D721Med (cell line): ENCODE measurements around the gene PCIF1.

Experiments used
- DNase-seq: peaks from one replicate; pipeline ENCODE4 v3.0.0; 2011; ENCODE audit warnings: low spot score; ENCODE audit not compliant: insufficient read length
- FAIRE-seq: peaks from 2 replicates; lab custom pipeline; 2011; peaks lifted over from hg19 to GRCh38; lab: Jason Lieb, UNC
- TF ChIP-seq, protein P1 (sequence below): IDR thresholded peaks from 2 replicates; pipeline ENCODE4 v1.5.1; 2012; ENCODE audit warnings: mild to moderate bottlenecking, control low read depth; ENCODE audit not compliant: insufficient read depth; ENCODE audit errors: missing control alignments

Gene PCIF1

DNA sequence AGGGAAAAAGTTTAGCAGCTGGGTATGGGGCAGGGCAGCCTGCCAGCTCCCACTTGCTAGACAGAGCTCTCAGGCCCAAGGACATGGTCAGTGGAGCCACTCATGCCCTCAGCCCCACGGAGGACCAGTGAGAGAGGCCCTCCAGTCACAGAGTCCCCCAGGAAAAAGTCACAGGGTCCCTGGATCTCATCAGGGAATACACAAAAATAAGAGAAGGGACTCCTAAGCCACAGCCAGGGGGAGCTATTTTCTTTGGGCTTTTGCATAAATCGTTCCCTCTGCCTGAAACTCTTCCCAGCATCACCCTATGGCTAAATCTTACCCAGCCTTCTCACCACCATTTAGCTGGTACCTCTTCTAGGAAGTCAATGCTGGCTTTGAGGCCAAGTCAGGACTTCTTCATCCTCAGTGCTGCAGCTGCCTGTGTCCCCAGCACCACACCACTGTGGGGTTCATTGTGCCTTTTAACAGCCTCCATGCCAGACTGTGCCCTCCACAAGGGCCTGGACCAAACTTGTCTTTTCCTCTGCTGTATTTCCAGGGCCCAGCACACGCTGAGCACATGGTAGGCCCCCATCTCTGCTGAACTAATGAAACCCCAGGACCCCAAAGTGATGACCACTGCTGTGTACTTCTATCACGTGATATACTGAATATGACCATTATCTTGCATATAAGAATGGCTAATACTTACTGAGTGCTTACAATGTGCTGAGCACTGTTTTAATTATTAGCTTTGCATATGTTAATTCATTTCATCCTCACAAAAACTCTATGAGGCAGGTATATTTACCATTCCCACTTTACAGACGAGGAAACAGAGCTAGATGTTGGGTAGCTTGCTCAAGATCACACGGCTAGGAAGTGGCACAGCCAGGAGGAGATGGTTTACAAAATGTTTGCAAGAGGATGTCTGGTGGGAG is 35.5 kb downstream of the PCIF1 start:
- TF ChIP-seq, protein P1, sequence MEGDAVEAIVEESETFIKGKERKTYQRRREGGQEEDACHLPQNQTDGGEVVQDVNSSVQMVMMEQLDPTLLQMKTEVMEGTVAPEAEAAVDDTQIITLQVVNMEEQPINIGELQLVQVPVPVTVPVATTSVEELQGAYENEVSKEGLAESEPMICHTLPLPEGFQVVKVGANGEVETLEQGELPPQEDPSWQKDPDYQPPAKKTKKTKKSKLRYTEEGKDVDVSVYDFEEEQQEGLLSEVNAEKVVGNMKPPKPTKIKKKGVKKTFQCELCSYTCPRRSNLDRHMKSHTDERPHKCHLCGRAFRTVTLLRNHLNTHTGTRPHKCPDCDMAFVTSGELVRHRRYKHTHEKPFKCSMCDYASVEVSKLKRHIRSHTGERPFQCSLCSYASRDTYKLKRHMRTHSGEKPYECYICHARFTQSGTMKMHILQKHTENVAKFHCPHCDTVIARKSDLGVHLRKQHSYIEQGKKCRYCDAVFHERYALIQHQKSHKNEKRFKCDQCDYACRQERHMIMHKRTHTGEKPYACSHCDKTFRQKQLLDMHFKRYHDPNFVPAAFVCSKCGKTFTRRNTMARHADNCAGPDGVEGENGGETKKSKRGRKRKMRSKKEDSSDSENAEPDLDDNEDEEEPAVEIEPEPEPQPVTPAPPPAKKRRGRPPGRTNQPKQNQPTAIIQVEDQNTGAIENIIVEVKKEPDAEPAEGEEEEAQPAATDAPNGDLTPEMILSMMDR: peak; percentile 69
- DNase-seq (peak; percentile 49), FAIRE-seq (no peak)

DNA sequence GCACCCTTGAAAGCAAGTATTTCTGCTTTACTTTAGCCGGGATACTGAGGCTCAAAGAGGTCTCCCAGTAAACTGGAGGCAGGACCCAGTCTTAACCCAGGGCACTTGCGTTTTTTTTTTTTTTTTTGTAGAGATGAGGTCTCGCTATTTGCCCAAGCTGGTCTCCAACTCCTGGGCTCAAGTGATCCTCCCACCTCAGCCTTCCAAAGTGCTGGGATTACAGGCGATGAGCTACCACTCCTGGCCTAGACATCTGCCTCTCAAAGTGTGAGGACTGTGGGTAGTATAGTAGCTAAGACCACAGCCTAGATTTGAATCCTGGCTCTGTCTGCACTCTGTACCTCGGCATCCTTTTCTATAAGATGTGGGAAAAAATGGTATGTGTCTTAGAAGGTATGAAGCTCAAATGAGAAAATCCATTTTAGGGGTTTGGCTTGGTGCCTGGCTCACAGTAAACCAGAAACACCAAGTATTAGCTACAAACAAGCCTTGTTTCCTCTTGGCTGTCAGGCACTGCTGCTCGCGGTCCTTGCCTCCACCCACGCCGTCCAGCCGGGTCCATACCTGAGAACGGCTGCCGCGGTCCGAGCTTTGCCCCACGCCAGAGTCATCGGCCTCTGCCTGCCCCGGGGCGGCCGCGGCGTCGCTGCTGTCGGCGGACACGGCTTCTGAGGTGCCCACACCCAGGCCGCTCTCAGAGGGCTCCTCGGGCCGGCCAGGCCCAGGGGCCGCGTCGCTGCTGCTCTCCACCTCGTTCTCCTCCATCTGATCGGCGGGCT is 36.4 kb downstream of the PCIF1 start:
- DNase-seq: no peak
- TF ChIP-seq, protein P1: no peak
- FAIRE-seq: no peak

DNA sequence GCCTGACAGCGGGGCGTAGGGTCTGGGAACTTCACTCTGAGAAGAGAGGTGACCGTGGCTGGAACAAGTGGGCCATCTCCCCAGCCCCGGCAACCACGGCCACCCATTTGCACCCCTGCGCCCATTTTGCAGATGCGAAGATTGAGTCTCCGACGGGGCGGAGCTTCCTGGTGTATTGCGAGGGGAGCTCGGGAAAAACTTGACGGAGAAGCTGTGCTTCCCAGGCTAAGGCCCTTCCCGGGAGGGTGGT is 36.9 kb downstream of the PCIF1 start:
- FAIRE-seq: no peak
- TF ChIP-seq, protein P1: no peak
- no peak for DNase-seq

DNA sequence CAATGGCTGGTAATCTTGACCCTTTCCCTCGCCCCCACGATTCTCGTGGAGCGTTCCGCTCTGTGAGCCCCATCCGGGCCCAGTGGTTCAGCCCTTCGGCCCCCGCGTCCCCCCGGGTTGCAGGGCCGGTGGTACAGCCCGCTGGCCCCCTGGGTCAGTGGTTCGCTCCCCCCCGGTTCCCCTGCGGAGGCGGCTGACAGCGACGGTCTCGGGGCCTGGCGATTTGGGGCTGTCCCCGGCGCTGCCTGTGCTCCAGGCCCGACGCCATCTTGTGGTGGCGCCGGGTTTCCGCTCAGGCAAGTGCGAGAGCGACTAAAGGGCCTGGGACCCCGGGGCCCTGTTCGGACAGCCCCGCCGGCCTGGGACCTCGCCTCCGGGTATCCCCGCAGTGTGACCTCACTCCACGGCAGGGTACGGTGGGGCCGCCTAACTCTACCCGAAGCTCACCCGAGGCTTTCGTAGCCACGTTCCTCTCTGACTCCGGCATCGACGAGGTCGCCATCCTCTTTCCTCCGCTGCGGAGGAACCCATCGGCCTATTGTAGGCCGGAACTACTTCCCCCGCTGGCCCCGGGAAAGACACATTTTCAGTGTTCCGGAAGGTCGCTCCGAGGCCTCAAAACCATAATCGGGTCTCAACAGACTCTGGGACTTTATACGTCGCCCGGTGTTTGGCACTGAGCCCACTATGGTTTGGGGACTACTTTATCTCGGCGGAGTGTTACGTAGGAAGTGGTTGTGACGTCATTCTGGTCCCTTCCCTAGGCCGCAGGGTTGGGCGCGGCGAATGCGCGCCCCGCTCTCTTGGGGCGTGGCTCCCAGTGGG is 37.4 kb downstream of the PCIF1 start, which contains the start of gene ZNF335:
ZNF335 (minus strand) TSS at position 529 of the 825 bp plus-strand sequence. CDS start 793 bp downstream, outside the sequence.
- no peak for FAIRE-seq

DNA sequence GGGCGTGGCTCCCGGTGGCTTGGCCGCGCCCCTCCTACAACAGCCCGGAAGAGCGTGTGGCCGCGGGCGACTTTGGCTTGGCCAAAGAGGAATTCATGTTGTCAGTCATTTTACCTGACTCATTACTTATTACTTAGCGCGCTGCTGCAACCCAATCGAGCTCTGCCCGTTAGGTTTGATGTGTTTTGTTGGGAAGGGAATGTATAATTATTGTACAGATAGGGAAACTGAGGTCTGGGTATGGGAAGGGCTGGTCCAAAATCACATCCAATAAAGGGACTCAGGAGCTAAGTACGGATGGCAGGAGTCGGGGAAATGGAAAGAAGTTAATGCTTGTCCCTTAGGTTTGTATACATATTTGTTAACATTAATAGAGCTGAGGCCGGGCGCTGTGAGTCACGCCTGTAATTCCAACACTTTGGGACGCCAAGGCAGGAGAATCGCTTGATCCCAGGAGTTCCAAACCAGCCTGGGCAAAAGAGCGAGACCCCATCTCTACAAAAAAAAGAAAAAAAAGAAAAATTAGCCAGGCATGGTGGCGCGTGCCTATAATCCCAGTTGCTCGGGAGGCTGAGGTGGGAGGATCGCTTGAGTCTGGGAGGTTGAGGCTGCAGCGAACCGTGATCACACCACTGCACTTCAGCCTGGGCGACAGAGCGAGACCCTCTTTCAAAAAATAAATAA is 38.2 kb downstream of the PCIF1 start:
- TF ChIP-seq, protein P1: no peak
- FAIRE-seq (no peak), DNase-seq (no peak)

More for the DNA sequence above, 37.4 kb downstream of the PCIF1 start, which contains the start of gene ZNF335:
- TF ChIP-seq, protein P1: no peak
- DNase-seq: peak; percentile 88

DNA sequence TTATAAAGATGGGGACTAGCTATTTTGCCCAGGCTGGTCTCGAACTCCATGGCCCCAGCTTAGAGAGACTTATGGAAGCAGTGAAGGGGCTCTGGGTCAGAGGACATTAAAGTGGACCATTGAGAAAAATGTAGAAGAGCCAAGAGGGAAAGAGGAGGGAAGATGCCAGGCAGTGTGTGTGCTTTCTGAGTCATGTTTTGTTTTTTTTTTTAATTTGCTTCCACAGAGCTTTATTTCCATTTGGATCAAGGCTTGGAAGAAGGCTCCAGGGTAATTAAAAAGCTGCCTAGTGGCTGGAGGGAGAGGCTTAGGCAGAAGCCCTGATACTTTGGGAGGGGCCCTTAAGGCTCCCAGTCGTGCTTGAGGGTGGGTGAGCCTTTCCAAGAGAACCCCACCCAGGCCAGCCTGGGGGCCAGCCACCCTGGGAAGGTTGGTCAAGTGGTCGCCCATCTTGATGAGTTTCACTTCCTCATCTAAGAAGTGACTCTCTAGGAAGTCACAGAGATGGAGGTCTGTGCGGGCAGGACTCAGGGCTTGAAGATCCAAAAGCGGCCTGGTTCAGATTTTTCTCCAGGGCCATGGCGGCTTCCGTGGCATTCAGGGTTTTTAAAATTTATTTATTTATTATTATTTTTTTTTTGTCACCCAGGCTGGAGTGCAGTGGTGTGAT is 40.5 kb downstream of the PCIF1 start:
- DNase-seq: no peak
- no peak for FAIRE-seq
- TF ChIP-seq, protein P1: no peak
